ENCODE measurements around the gene ADRA1B.

DNA sequence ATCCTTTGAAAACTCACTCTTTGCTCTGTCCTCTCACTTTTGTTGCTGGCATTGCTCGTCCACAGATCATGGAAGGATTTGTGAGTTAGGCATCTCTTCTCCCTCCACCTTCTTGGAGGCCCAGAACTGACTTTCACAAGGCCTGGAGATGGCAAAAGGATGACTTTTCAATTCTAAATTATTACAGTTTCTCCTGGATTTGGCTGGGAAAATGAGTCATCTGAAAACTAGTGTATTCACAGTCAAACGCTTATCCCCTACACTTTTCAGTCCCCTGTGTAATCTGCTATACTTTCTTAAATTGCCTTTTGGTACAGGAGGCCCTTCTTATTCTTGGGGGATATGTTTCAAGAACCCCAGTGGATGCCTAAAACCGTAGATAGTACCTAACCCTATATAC lies 35.6 kb downstream of the ADRA1B start:
- TF ChIP-seq, protein P1, sequence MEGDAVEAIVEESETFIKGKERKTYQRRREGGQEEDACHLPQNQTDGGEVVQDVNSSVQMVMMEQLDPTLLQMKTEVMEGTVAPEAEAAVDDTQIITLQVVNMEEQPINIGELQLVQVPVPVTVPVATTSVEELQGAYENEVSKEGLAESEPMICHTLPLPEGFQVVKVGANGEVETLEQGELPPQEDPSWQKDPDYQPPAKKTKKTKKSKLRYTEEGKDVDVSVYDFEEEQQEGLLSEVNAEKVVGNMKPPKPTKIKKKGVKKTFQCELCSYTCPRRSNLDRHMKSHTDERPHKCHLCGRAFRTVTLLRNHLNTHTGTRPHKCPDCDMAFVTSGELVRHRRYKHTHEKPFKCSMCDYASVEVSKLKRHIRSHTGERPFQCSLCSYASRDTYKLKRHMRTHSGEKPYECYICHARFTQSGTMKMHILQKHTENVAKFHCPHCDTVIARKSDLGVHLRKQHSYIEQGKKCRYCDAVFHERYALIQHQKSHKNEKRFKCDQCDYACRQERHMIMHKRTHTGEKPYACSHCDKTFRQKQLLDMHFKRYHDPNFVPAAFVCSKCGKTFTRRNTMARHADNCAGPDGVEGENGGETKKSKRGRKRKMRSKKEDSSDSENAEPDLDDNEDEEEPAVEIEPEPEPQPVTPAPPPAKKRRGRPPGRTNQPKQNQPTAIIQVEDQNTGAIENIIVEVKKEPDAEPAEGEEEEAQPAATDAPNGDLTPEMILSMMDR (IDR thresholded peaks at IDR 0.05; ENCODE audit: insufficient read depth, low read length, poor library complexity, severe bottlenecking) = no peak
- no peak for TF ChIP-seq EZH2phosphoT487 (conservative IDR thresholded peaks at IDR 0.05; ENCODE audit: low read length)

Measured in SU-DHL-6 (cell line).